Endodermal cell (in vitro differentiated cells): ENCODE measurements around the gene FOXK2. TPM values are rescaled to one million over a fixed set of nuclear protein-coding genes. Genes with fewer than 3 reads are reported as not detected.

Source experiments
- DNase-seq: peaks from one replicate; pipeline ENCODE4 v3.0.0-alpha.2; 2017
- H3K27ac ChIP-seq: 2 replicates; pipeline ENCODE4 v1.5.1; 2013; ENCODE audit warnings: mild to moderate bottlenecking, low read depth, low read length, moderate library complexity
- H3K27me3 ChIP-seq: 2 replicates; pipeline ENCODE4 v1.6.1; 2013; ENCODE audit warnings: mild to moderate bottlenecking, low read length, moderate library complexity; ENCODE audit not compliant: insufficient read depth, control insufficient read depth, poor library complexity, severe bottlenecking
- H3K36me3 ChIP-seq: 2 replicates; pipeline ENCODE4 v1.7.0; 2013; ENCODE audit warnings: mild to moderate bottlenecking, low read length, moderate library complexity; ENCODE audit not compliant: control insufficient read depth, insufficient read depth
- H3K4me1 ChIP-seq: one replicate; pipeline ENCODE4 v1.7.0; 2013; ENCODE audit warnings: low read length; ENCODE audit not compliant: control insufficient read depth, insufficient read depth
- H3K4me3 ChIP-seq: 2 replicates; pipeline ENCODE4 v1.5.1; 2013; ENCODE audit warnings: mild to moderate bottlenecking, low read length, moderate library complexity
- H3K9ac ChIP-seq: 2 replicates; pipeline ENCODE4 v1.6.1; 2013; ENCODE audit warnings: mild to moderate bottlenecking, low read length, moderate library complexity; ENCODE audit not compliant: poor library complexity, severe bottlenecking; ENCODE audit errors: extremely low read depth
- H3K9me3 ChIP-seq: 2 replicates; pipeline ENCODE4 v1.6.1; 2013; ENCODE audit warnings: mild to moderate bottlenecking, low read length, moderate library complexity; ENCODE audit not compliant: control insufficient read depth
- H3K27ac Mint-ChIP-seq: 2 replicates; pipeline ENCODE4 v1.8.0; 2020; ENCODE audit warnings: mixed read lengths
- H3K27me3 Mint-ChIP-seq: 2 replicates; pipeline ENCODE4 v1.8.0; 2021; ENCODE audit warnings: mild to moderate bottlenecking, mixed read lengths; ENCODE audit not compliant: insufficient read depth
- H3K36me3 Mint-ChIP-seq: 2 replicates; pipeline ENCODE4 v1.8.0; 2020; ENCODE audit warnings: low read depth, mixed read lengths
- H3K4me1 Mint-ChIP-seq: 2 replicates; pipeline ENCODE4 v1.8.0; 2020; ENCODE audit warnings: mixed read lengths
- H3K4me3 Mint-ChIP-seq: 2 replicates; pipeline ENCODE4 v1.8.0; 2020; ENCODE audit warnings: mild to moderate bottlenecking, moderate library complexity, mixed read lengths
- H3K9me3 Mint-ChIP-seq: 2 replicates; pipeline ENCODE4 v1.8.0; 2020; ENCODE audit warnings: mild to moderate bottlenecking, mixed read lengths
- CTCF ChIP-seq: fragments of 200-600 bp; sonication (generic); conservative IDR thresholded peaks from 2 replicates; pipeline ENCODE4 v1.5.0; 2021; ENCODE audit warnings: antibody characterized with exemption, mild to moderate bottlenecking
- WGBS, 2 experiments: methylation state at CpG; one replicate each; pipeline versions ENCODE4 v1.1.5 to v1.1.7; 2013; ENCODE audit warnings: missing lambda C conversion rate in 2 of 2, mixed read lengths in 1 of 2; ENCODE audit not compliant: insufficient coverage in 1 of 2, insufficient read length in 1 of 2; 5-methylcytosine and 5-hydroxymethylcytosine counted together
- total RNA-seq, 2 donors: library from RNA; stranded (reverse); fragmentation: NEBNext Ultra II Directional in 1 of 2; extraction: Animal tissue kit (Norgen Biotek cat#: 25700) in 1 of 2; gene quantifications; 2 replicates in 1 of 2; 3 replicates in 1 of 2; pipeline ENCODE4 v1.2.1, GENCODE V29; 2021

Gene FOXK2
- total RNA-seq, 2 donors from 2014 or later: 67.2 to 68.1 TPM

DNA sequence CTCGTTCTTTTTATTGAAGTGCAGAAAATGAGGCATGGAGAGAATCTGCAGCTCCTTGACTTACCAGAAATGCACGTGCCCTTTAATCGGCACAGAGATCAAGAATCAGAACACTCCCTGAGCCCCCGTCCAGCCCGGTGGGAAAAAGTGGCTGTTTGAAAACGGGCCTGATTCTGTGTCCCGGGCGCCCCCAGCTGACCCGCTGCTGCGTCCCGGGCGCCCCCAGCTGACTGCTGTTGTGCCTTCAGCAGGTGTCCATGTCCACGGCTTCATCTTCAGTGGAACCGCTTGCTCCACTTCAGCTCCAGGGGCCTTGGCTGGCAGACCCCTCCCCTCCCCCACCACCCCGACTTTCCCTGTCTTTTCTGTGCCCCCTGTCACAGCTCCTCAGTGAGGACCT is 47.8 kb downstream of the FOXK2 start:
- no peaks in the 10 kb centered on the region for H3K4me1 ChIP-seq
- no peak overlapping the region for H3K9ac ChIP-seq
- no peaks in the 10 kb centered on the region for H3K9me3 Mint-ChIP-seq
- H3K27me3 ChIP-seq: no peaks in the 10 kb centered on the region
- peaks cover 78% of the 10 kb centered on the region for H3K36me3 ChIP-seq
- H3K27me3 Mint-ChIP-seq: no peaks in the 10 kb centered on the region
- peaks cover 4% of the 10 kb centered on the region for H3K4me1 Mint-ChIP-seq
- H3K4me3 Mint-ChIP-seq: no peak overlapping the region
- peaks cover 45% of the 10 kb centered on the region for H3K36me3 Mint-ChIP-seq
- H3K9me3 ChIP-seq: no peaks in the 10 kb centered on the region
- H3K27ac ChIP-seq: no peak overlapping the region
- DNase-seq: no peak
- TF ChIP-seq CTCF: no peak
- no peak overlapping the region for H3K4me3 ChIP-seq
- WGBS, 2 experiments: 96 to 97% methylated on average over 11 to 15 of the region's 15 CpGs
- H3K27ac Mint-ChIP-seq: no peak overlapping the region

GRCh38 chr17:82568997-82569393 is 49.5 kb downstream of the FOXK2 start:
- Mint-ChIP-seq H3K27ac (peak overlapping the region; percentile 52), H3K27me3 (no peaks in the 10 kb centered on the region), H3K9me3 (no peaks in the 10 kb centered on the region), H3K4me3 (no peak overlapping the region), H3K36me3 (peaks cover 57% of the 10 kb centered on the region), H3K4me1 (peaks cover 4% of the 10 kb centered on the region)
- H3K4me1 ChIP-seq: no peaks in the 10 kb centered on the region
- DNase-seq: no peak
- H3K27me3 ChIP-seq: no peaks in the 10 kb centered on the region
- H3K9me3 ChIP-seq: no peaks in the 10 kb centered on the region
- H3K36me3 ChIP-seq: peaks cover 89% of the 10 kb centered on the region
- no peak overlapping the region for H3K9ac ChIP-seq
- H3K4me3 ChIP-seq: no peak overlapping the region
- no peak overlapping the region for H3K27ac ChIP-seq
- WGBS, 2 experiments: 97 to 98% methylated on average over 10 of the region's 10 CpGs
- TF ChIP-seq CTCF: no peak

- Histone ChIP-seq H3K27ac (no peak overlapping the region), H3K4me3 (no peak overlapping the region), H3K9me3 (no peaks in the 10 kb centered on the region), H3K36me3 (peaks cover 88% of the 10 kb centered on the region), H3K9ac (no peak overlapping the region), H3K4me1 (no peaks in the 10 kb centered on the region), H3K27me3 (no peaks in the 10 kb centered on the region)
- no peak overlapping the region for H3K27ac Mint-ChIP-seq
- H3K27me3 Mint-ChIP-seq: no peaks in the 10 kb centered on the region
- H3K9me3 Mint-ChIP-seq: no peaks in the 10 kb centered on the region
- DNase-seq: no peak
- H3K4me1 Mint-ChIP-seq: peaks cover 4% of the 10 kb centered on the region
- peaks cover 62% of the 10 kb centered on the region for H3K36me3 Mint-ChIP-seq
- WGBS, 2 experiments: 85 to 94% methylated on average over 8 to 11 of the region's 11 CpGs
- no peak overlapping the region for H3K4me3 Mint-ChIP-seq
- TF ChIP-seq CTCF: no peak
Observed at GRCh38 chr17:82569621-82570020, 50.1 kb downstream of the FOXK2 start.
